ENCODE data around the gene LRRFIP1. TPM values are rescaled to one million over a fixed set of nuclear protein-coding genes. Genes with fewer than 3 reads are reported as not detected.
"Not testable (repeated sequence)": the region's sequence is repeated elsewhere in the genome, so short reads cannot be mapped to it uniquely, and the experiment has no call there.

The LRRFIP1 gene
- total RNA-seq, 1 donor = 64.3 TPM

DNA sequence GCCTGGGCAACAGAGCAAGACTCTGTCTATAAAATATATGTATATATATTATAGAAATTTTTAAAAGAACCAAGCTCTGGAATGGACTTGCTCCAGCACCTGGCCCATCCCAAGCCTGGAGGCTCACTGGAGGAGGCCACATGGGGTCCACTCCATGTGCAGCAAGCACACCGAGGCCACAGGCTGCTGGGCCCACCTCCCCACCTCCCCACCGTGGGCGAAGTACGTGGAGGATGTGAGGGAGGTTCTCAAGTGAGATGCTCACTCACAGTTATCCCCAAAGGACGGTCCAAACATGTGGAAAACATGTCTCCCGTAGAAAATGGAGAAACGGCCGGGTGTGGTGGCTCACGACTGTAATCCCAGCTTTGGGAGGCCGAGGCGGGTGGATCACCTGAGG, 23.0 kb upstream of the LRRFIP1 start:
- TF ChIP-seq, protein P1, sequence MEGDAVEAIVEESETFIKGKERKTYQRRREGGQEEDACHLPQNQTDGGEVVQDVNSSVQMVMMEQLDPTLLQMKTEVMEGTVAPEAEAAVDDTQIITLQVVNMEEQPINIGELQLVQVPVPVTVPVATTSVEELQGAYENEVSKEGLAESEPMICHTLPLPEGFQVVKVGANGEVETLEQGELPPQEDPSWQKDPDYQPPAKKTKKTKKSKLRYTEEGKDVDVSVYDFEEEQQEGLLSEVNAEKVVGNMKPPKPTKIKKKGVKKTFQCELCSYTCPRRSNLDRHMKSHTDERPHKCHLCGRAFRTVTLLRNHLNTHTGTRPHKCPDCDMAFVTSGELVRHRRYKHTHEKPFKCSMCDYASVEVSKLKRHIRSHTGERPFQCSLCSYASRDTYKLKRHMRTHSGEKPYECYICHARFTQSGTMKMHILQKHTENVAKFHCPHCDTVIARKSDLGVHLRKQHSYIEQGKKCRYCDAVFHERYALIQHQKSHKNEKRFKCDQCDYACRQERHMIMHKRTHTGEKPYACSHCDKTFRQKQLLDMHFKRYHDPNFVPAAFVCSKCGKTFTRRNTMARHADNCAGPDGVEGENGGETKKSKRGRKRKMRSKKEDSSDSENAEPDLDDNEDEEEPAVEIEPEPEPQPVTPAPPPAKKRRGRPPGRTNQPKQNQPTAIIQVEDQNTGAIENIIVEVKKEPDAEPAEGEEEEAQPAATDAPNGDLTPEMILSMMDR (IDR thresholded peaks at IDR 0.05; ENCODE audit: insufficient read depth, low read depth, low read length) = no peak
- no peak for DNase-seq (ENCODE audit: low read depth)
- H3K4me3 ChIP-seq (ENCODE audit: low read depth, low read length) = no peak overlapping the region

DNA sequence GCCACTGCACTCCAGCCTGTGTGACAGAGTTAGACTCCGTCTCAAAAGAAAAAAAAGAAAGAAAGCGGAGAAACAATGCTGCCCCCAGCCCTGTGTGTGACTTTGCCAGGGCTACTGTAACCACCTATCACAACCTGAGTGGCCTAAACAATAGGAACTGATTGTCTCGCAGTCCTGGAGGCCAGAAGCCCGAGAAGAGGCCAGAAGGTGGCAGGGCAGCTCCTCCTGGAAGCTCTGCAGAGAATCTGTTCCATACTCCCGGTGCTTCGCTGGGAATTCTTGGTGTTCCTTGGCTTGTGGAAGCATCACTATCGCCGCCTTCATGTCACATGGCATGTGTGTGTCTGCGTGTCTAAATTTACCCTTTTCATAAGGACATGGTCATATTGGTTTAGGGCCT, 22.4 kb upstream of the LRRFIP1 start:
- peak; percentile 37 for DNase-seq (ENCODE audit: low read depth)
- TF ChIP-seq, protein P1 (IDR thresholded peaks at IDR 0.05; ENCODE audit: insufficient read depth, low read depth, low read length) = peak; percentile 42
- H3K4me3 ChIP-seq (ENCODE audit: low read depth, low read length) = no peak overlapping the region

DNA sequence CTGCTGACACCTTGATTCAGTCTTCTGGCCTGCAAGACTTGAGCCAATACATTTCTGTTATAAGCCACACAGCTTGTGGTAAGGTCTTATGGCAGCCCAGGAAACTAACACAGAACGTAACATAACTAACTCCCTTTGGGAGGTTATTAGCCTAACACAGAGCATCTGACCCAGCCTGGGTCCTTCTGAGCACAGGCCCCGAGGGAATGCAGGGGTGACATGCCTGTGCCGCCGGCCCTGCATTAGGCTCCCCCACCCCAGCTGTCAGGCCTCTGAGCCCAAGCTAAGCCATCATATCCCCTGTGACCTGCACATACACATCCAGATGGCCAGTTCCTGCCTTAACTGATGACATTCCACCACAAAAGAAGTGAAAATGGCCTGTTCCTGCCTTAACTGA, 20.9 kb upstream of the LRRFIP1 start:
- DNase-seq (ENCODE audit: low read depth); H3K4me3 ChIP-seq (ENCODE audit: low read depth, low read length): not testable (repeated sequence)

DNA sequence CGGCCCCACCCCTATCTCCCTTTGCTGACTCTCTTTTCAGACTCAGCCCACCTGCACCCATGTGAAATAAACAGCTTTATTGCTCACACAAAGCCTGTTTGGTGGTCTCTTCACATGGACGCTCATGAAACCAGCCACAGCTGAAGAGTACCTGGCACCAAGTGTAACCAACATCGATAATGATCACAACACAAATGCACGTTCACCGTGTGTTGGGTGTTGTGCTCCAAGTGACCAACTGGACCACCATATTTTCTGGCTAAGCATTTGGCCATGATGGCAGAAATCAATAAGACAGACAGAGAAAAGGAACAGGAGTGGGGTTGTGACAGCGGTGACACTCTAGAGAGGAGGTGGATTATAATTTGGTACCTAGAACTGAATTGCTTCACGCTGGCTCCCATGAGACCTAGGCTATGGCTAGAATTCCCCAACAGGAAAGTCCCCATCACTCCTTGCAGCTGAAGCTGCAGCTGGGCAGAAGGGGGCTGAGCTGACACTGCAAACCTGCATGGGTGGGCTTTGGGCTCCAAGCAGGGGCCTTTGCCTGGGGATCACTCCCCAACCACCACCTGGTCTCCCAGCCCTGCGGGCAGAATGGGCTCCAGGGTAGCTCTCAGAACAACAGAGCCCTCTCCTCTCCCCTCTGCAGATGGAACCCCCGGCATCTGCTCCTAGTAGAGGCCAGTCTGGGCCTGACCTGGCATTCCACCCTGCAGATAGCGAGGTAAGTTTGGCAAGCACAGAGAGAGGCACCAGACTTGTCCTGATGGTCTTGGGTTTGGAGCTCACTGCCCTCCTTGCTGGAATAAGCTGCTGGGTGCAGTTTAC, 14.6 kb upstream of the LRRFIP1 start:
- no peak for DNase-seq (ENCODE audit: low read depth)
- TF ChIP-seq, protein P1 (IDR thresholded peaks at IDR 0.05; ENCODE audit: insufficient read depth, low read depth, low read length) = no peak
- no peak overlapping the region for H3K4me3 ChIP-seq (ENCODE audit: low read depth, low read length)

DNA sequence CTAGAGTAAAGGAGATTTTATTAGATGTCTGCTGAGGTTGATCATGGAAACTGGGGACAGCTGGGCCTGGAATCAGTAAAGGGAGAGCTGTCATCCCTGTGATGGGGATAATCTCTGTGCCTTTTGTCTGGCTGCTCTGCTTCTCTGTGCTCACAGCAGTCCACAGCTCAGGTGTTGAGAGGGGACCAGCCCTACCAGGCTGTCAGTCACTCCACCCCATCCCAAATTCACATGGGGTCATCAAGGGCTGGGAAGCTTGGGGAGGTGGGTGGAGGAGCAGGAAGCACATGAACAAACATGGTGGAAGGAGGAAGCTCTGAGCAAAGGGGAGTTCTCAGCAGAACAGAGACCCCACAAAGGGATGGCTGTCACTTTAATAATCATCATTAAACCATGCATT, 13.7 kb upstream of the LRRFIP1 start:
- DNase-seq (ENCODE audit: low read depth) = no peak
- TF ChIP-seq, protein P1 (IDR thresholded peaks at IDR 0.05; ENCODE audit: insufficient read depth, low read depth, low read length) = no peak
- H3K4me3 ChIP-seq (ENCODE audit: low read depth, low read length) = no peak overlapping the region

DNA sequence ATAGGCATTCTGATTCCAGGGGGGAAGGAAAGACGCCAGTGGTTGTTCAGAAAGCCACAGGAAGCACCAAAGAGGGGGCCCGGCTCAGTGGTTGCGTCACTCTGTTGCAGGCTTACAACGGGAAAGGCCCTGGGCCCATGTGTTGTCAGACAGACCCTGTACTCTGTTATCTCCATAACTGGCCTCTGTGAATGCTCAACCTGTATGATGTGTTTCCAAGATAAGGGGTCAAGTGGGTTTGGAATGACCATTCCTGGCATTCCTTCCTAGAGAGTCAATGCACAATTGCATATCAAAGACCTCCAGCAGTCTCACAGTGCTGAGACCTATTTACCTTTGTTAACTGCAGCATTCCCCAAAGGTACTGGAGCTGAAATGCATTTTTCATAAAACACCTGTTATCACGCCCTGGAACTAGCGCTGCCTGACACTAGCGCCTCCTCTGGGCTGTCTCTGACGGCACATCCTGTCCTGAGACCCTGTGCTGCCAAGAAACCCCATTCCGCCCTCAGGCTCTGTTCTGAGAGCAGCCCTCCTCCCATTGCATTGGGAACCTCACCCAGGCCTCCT, 13.2 kb upstream of the LRRFIP1 start:
- TF ChIP-seq, protein P1 (IDR thresholded peaks at IDR 0.05; ENCODE audit: insufficient read depth, low read depth, low read length) = no peak
- H3K4me3 ChIP-seq (ENCODE audit: low read depth, low read length) = no peak overlapping the region
- DNase-seq (ENCODE audit: low read depth) = peak; percentile 70

DNA sequence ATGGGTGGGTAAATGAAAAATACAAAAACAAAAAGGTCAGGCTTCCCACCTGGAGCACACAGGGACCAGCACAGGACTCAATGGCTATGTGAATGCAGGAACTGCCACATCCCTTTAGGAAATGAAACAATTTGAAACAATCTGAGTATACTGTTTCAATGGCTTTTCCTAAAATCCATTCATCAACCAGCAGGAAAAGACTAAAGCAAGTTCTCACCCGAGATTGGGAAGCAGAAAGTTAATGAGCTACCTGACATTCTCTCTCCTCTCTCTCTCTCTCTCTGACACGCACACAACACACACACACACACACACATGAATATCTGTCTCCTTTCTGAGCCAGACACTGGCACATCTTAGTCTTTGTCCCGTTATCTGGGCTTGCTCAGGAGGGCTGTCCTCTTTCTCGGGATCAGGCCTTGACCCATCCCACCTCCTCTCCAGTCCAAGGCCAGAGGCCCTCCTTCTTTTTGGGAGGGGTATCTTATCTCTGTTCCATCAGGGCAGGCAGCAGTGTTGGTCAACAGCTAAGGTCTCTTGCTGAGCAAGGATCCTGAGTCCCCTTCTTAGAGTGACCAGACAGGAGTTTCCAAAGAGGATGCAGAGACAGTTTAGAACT, 11.6 kb upstream of the LRRFIP1 start:
- no peak for DNase-seq (ENCODE audit: low read depth)
- TF ChIP-seq, protein P1 (IDR thresholded peaks at IDR 0.05; ENCODE audit: insufficient read depth, low read depth, low read length) = no peak
- H3K4me3 ChIP-seq (ENCODE audit: low read depth, low read length) = no peak overlapping the region
